GM12875 (cell line): ENCODE measurements around the gene DSCAM.
"Not testable (repeated sequence)": the region's sequence is repeated elsewhere in the genome, so short reads cannot be mapped to it uniquely, and the experiment has no call there.

ENCODE experiments used
- H3K4me3 ChIP-seq: one replicate; pipeline ENCODE4 v1.5.1; 2011; ENCODE audit warnings: low read depth, low read length, control low read depth
- CTCF ChIP-seq: IDR thresholded peaks from 2 replicates; pipeline ENCODE4 v1.5.1; 2011; ENCODE audit warnings: low read depth, mild to moderate bottlenecking, control low read depth, inconsistent platforms, low read length, moderate library complexity, borderline replicate concordance; ENCODE audit not compliant: insufficient read depth

Gene DSCAM

GRCh38 chr21:40191196-40191595 is 655.8 kb downstream of the DSCAM start:
- no peak overlapping the region for H3K4me3 ChIP-seq
- no peak for TF ChIP-seq CTCF

- H3K4me3 ChIP-seq = no peak overlapping the region
- no peak for TF ChIP-seq CTCF
Measured at GRCh38 chr21:40187946-40188654, 658.9 kb downstream of the DSCAM start.

GRCh38 chr21:40187244-40187643 is 659.7 kb downstream of the DSCAM start:
- no peak for TF ChIP-seq CTCF

GRCh38 chr21:40186045-40186444 is 660.9 kb downstream of the DSCAM start:
- no peak overlapping the region for H3K4me3 ChIP-seq

More at GRCh38 chr21:40187244-40187643, 659.7 kb downstream of the DSCAM start:
- H3K4me3 ChIP-seq = no peak overlapping the region

GRCh38 chr21:40185208-40185607 is 661.8 kb downstream of the DSCAM start:
- H3K4me3 ChIP-seq = no peak overlapping the region
- no peak for TF ChIP-seq CTCF

More at GRCh38 chr21:40186045-40186444, 660.9 kb downstream of the DSCAM start:
- TF ChIP-seq CTCF = no peak

- H3K4me3 ChIP-seq = not testable (repeated sequence)
Measured at GRCh38 chr21:40182491-40182890, 664.5 kb downstream of the DSCAM start.

GRCh38 chr21:40179166-40179565 is 667.8 kb downstream of the DSCAM start:
- no peak for TF ChIP-seq CTCF
- no peak overlapping the region for H3K4me3 ChIP-seq
